EH (cell line): Measurements from ENCODE around the gene TMEM205.
"Not testable (repeated sequence)": the region's sequence is repeated elsewhere in the genome, so short reads cannot be mapped to it uniquely, and the experiment has no call there.

Experiments used
- DNase-seq: peaks from one replicate; pipeline ENCODE4 v3.0.0-alpha.2; 2015; ENCODE audit warnings: low read depth

TMEM205 gene

DNA sequence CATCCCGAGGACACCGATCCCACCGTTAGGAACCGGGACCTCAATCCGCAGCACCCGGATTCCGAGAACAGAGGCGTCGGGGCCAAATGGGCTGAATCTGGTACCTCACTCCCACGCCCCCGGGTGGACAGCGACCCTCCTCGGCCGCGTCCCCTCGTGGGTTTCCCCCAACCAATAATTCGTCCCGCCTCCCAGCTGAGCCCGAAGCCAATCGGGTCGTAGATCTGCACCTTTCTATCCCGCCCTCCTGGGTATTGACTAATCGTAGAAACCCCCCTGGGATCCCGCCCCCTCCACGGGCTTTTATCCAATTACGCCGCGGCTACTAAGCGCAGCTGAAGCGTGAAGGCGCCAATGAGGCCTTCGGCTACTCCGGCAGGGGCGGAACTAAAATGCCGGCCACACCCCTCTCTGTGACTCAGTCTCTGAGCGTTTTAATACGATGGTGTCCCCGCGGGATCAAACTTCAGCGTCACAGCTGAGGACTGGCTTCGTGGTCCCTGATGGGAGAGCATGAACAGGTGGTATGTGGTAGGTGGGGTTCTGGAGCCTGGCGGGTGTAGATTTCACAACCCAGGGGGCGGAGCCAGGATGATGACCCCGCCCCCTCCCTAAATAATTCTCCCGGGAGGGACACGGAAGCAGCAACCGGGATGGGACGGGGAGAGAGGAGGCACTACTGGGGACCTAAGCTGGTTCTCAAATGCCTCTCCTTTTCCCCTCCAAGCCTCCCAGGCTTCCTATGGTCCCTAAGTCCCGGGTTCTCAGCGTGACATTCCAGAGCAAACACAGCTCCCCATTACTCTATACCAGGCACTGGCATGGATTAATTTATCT lies at the start of gene TMEM205, which contains the start of gene CCDC159:
Gene TMEM205, minus strand, starts transcription at position 165 of the 837 bp plus-strand sequence. CDS start 649 bp downstream, outside the sequence.
Gene CCDC159, plus strand, starts transcription at position 416 of the 837 bp plus-strand sequence. Its CDS starts 88 bp downstream, at position 504.
- DNase-seq: peak; percentile 99

- DNase-seq: no peak
Observed at GRCh38 chr19:11390933-11391680, 45.0 kb upstream of the TMEM205 start.

DNA sequence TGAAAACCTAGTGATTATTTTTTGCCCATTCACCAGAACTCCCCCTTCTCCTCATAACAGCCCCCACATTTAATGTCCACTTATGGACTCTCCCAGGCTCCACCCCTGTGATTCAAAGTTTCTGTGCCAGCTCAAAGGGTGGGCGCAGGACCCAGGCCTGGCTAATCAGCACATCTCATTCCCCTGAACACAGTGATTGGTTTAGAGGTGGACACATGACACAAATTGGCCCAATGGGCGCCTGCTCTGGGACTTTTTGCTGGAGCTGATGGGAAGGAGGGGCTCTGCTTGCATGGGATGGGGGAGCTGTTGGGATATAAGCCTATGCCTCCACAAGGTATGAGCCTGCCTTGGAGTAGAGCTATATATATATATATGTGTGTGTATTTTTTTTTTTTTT lies 44.3 kb upstream of the TMEM205 start:
- no peak for DNase-seq

- no peak for DNase-seq
Observed at GRCh38 chr19:11387162-11388034, 41.3 kb upstream of the TMEM205 start.

DNA sequence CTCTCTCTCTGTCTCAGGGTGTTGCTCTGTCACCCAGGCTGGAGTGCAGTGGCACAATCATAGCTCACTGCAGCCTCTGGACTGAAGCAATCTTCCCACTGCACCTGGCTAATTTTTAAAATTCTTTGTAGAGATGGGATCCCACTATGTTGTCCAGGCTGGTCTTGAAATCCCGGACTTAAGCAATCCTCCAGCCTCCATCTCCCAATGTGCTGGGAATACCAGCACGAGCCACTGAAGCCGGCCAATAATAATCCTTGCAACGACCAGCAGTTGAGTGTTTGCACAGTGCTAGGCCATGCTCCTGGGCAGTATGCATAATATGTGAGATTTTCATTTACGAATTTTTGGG lies 38.7 kb upstream of the TMEM205 start:
- DNase-seq: no peak

- no peak for DNase-seq
Observed at GRCh38 chr19:11383706-11384048, 37.6 kb upstream of the TMEM205 start.

- peak; percentile 28 for DNase-seq
Observed at GRCh38 chr19:11382898-11383705, 37.0 kb upstream of the TMEM205 start.

DNA sequence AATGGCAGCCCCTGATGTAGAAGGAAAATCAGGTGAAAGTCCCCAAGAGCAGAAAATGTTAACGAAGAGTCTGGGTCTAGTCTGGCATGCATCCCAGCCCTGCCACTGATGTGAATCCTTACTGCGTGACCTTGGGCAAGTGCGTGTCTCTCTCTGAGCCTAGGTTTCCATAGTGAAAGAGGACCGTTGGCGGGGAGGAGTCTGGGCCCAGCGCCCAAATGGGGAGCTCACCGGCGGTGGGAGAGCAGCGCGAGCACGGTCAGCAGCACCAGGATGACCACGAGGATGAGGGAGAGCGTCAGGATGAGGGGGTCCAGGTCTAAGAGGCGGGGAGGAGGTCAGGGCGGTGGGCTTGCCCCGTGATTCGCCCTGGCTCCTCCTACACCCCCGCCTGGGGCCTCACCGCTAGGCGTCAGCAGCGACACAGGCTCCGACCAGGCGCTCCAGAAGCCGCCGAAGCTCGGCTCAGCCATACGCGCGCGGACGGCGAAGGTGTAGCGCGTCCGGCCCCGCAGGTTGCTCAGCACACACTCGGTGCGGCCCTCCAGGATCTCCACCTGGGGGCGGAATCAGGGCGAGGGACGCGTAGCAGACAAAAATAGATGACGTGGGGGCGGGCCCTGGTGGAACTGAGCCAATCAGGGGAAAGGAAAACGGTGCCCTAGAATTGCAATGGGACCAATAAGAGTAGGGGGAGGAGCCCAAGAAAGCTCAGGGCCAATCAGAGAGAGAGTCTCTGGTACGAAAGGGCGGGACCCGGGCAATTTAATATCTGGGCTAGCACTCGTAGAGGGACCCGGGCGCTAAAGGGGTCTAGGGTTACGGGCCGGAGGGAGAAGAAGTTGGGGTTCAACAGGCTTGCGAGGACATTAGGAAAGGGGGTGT lies 34.8 kb upstream of the TMEM205 start:
- peak; percentile 98 for DNase-seq

DNA sequence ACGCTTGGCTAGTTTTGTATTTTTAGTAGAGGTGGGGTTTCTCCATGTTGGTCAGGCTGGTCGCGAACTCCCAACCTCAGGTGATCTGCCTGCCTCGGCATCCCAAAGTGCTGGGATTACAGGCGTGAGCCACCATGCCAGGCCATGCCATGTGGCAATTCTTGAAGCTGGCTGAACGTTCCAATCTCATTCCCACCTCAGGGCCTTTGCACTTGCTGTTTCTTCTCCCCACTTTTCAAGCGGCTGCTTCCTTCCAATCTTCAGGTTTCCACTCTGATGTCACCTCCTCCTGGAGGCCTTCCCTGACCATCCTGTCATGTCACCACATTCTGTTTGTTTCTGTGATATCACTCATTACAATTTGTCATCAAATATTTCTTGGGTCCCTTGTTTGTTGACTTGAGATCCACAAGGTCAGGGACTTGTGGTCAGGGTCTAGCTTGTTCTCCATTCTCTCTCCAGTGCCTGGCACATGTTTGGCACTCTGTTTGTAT lies 33.8 kb upstream of the TMEM205 start:
- DNase-seq: no peak

- not testable (repeated sequence) for DNase-seq
Observed at GRCh38 chr19:11379269-11379845, 33.3 kb upstream of the TMEM205 start.

GRCh38 chr19:11378319-11379189 lies 32.5 kb upstream of the TMEM205 start:
- DNase-seq: peak; percentile 87

- DNase-seq: peak; percentile 52
Observed at GRCh38 chr19:11377756-11378155, 31.7 kb upstream of the TMEM205 start.

DNA sequence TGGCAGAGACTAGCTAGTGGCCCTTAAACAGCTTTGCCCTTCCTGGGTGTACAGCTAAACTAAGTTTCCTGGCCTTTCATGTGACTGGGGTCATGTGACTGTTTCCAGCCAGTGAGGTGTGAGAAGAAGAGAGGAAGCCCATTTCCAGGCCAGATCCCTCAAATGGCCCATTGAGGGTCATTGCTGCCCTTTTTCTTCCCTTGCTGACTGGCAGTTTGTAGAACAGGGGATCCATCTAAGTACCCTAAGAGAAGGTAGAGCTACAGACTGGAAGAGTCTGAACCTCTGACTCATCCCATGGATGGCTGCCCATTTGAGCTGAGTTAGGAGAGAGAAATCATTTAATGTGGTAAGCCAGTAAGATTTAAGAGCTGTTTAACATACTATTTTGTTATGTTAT lies 31.2 kb upstream of the TMEM205 start:
- DNase-seq: peak; percentile 93

DNA sequence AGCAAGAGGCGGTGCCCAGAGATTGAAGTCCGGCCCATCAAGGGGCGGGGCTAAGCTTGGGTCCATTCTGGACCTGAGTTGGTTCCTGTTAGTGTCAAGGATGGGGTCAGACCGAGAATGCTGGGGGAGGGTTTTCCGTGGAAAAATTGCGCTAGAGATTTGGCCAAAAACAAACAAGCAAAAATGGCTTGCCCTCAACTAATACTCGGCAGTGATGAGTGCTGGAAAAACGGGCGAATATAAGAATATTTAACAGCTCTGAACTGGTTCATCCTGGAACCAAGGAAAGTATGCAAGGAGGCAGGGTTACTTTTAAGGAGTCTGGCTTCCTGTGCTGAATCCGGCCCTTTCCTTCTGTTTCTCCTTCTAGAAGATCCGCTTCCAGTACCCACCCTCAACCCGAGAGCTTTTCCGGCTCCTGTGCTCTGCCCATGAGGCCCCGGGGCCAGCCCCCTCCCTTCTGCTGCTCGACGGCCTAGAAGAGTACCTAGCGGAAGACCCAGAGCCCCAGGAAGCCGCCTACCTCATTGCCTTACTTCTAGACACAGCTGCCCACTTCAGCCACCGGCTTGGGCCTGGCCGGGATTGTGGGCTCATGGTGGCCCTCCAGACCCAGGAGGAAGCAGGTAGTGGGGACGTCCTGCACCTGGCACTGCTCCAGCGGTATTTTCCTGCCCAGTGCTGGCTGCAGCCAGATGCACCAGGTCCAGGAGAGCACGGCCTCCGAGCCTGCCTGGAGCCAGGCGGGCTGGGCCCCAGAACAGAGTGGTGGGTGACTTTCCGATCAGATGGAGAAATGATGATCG lies 29.3 kb upstream of the TMEM205 start:
- DNase-seq: no peak

DNA sequence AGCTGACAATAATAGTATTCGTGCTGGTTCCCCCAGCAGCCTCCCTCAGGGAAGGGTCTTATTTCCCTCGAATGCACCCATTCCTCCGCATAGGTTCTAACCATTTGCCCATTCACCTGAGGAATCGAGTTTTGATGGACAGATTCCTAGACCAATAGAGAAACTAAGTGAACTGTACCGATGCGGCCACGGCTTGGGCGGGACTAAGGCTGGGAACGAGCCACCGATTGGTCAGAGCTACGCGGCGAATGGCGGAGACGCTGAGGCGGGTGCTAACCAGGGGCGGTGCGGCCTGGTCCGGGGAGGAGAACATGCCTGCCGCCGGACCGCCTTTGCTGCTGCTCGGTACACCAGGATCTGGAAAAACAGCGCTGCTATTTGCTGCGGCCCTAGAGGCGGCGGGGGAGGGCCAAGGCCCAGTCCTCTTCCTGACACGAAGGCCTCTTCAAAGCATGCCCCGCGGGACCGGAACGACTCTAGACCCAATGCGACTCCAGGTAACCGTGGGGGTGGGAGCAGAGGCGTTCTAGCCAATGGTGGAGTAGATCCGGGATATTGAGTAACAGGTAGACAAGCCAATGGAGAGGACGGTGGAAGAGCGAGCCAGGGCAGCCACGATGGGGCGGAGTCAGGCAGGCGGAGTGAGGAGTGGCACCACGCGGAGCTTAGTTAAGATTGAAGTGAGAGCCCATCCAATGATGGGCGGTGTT lies 28.5 kb upstream of the TMEM205 start, which contains the start of gene SWSAP1:
Gene SWSAP1, plus strand, starts transcription at position 234 of the 710 bp plus-strand sequence. Its CDS starts 15 bp downstream, at position 249.
- DNase-seq: peak; percentile 100

DNA sequence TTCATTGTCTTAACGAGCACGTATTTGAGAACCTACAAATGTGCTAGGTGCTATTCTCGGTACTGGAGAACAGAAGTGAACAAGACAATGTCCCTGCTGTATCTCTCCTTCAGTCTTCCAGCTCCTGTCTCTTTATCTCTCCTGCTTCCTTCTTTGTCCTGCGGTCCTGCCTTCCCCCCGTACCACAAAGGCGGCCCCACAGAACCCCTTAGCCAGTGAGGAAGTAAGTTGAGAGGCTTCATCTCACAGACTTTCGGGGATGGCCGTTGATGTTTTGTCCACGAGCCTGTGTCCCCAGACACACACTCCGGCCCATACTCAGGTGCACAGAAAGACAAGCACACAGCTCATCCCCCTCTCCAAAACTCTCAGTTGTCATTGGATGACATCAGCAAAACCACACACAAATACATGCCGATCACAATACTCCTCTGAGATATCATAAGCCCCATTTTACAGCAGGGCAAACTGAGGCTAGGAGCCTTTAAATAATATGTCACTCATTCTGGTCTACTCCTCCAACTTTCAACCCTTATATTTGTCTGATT lies 27.9 kb upstream of the TMEM205 start:
- DNase-seq: no peak
